GM23338 (cell line): Measurements from ENCODE around the gene MAP2K5. TPM values are rescaled to one million over a fixed set of nuclear protein-coding genes. Genes with fewer than 3 reads are reported as not detected.
A peak's percentile ranks its signal among the peaks of the same experiment; 100 is the strongest.

Experiments used
- ATAC-seq: fragments of 200-7000 bp; cut with Tn5 transposase; 3 replicates; pipeline ENCODE4 v1.9.1; 2020
- DNase-seq: peaks from one replicate; pipeline ENCODE4 v3.0.0-alpha.2; 2015; ENCODE audit warnings: low spot score
- H2AFZ ChIP-seq: fragments of 200-600 bp; sonication (generic); 2 replicates; pipeline ENCODE4 v1.8.0; 2016; ENCODE audit warnings: antibody characterized with exemption, mild to moderate bottlenecking, moderate library complexity
- H3F3A ChIP-seq: fragments of 200-600 bp; sonication (generic); replicated peaks from 2 replicates; pipeline ENCODE4 v1.8.0; 2017; ENCODE audit warnings: antibody characterized with exemption, mixed run types, low read depth
- H3K27ac ChIP-seq: fragments of 200-600 bp; sonication (generic); 2 replicates; pipeline ENCODE4 v1.6.1; 2016; ENCODE audit warnings: low read depth
- H3K27me3 ChIP-seq: fragments of 200-600 bp; sonication (generic); 2 replicates; pipeline ENCODE4 v1.8.0; 2016; ENCODE audit warnings: mild to moderate bottlenecking, mixed run types, moderate library complexity; ENCODE audit not compliant: insufficient read depth
- H3K36me3 ChIP-seq: fragments of 200-600 bp; sonication (generic); 2 replicates; pipeline ENCODE4 v1.8.0; 2016; ENCODE audit warnings: mild to moderate bottlenecking; ENCODE audit not compliant: insufficient read depth
- H3K4me1 ChIP-seq: fragments of 200-600 bp; sonication (generic); 2 replicates; pipeline ENCODE4 v1.8.0; 2016; ENCODE audit warnings: mild to moderate bottlenecking, moderate library complexity; ENCODE audit not compliant: insufficient read depth
- H3K4me2 ChIP-seq: fragments of 200-600 bp; sonication (generic); 2 replicates; pipeline ENCODE4 v1.7.1; 2017; ENCODE audit warnings: mixed run types
- H3K4me3 ChIP-seq: fragments of 200-600 bp; sonication (generic); 2 replicates; pipeline ENCODE4 v1.6.1; 2016; ENCODE audit warnings: mixed run types
- H3K79me2 ChIP-seq: fragments of 200-600 bp; sonication (generic); replicated peaks from 2 replicates; pipeline ENCODE4 v1.8.0; 2017; ENCODE audit warnings: mild to moderate bottlenecking; ENCODE audit not compliant: insufficient read depth
- H3K9me2 ChIP-seq: fragments of 200-600 bp; sonication (generic); 2 replicates; pipeline ENCODE4 v1.8.0; 2017; ENCODE audit not compliant: insufficient read depth
- H4K20me1 ChIP-seq: fragments of 200-600 bp; sonication (generic); replicated peaks from 2 replicates; pipeline ENCODE4 v1.8.0; 2017; ENCODE audit warnings: mild to moderate bottlenecking; ENCODE audit not compliant: insufficient read depth
- H3K27ac Mint-ChIP-seq: 2 replicates; pipeline ENCODE4 v1.8.0; 2020; ENCODE audit warnings: inconsistent platforms, mild to moderate bottlenecking, moderate library complexity, mixed read lengths
- H3K27me3 Mint-ChIP-seq: 3 replicates; pipeline ENCODE4 v1.8.0; 2022; ENCODE audit warnings: low read depth, mild to moderate bottlenecking, moderate library complexity, mixed read lengths, inconsistent platforms; ENCODE audit not compliant: insufficient read depth, poor library complexity
- H3K36me3 Mint-ChIP-seq: 3 replicates; pipeline ENCODE4 v1.8.0; 2021; ENCODE audit warnings: low read depth, mild to moderate bottlenecking, inconsistent platforms, moderate library complexity, mixed read lengths
- H3K4me1 Mint-ChIP-seq: 3 replicates; pipeline ENCODE4 v1.8.0; 2020; ENCODE audit warnings: mild to moderate bottlenecking, inconsistent platforms, mixed read lengths
- H3K4me3 Mint-ChIP-seq: 3 replicates; pipeline ENCODE4 v1.8.0; 2021; ENCODE audit warnings: moderate library complexity, mild to moderate bottlenecking, inconsistent platforms, mixed read lengths
- H3K9me3 Mint-ChIP-seq: 3 replicates; pipeline ENCODE4 v1.8.0; 2020; ENCODE audit warnings: moderate library complexity, mild to moderate bottlenecking, inconsistent platforms, mixed read lengths
- CREB1 ChIP-seq: fragments of 250-450 bp; sonication (Bioruptor Pico); IDR thresholded peaks from 2 replicates; pipeline ENCODE4 v1.5.0; 2020; ENCODE audit warnings: low read depth, mild to moderate bottlenecking, moderate library complexity
- EZH2 ChIP-seq: fragments of 200-600 bp; sonication (generic); IDR thresholded peaks from one replicate; pipeline ENCODE4 v1.8.0; 2017; ENCODE audit warnings: antibody characterized with exemption, mild to moderate bottlenecking, low read depth; ENCODE audit not compliant: unreplicated experiment
- EZH2phosphoT487 ChIP-seq: fragments of 200-600 bp; sonication (generic); IDR thresholded peaks from one replicate; pipeline ENCODE4 v1.8.1; 2018; ENCODE audit warnings: antibody characterized with exemption; ENCODE audit not compliant: unreplicated experiment
- JUNB ChIP-seq: IDR thresholded peaks from one replicate; pipeline ENCODE4 v1.6.1; 2016; ENCODE audit warnings: antibody characterized with exemption; ENCODE audit not compliant: unreplicated experiment
- NANOG ChIP-seq: IDR thresholded peaks from 2 replicates; pipeline ENCODE4 v1.6.1; 2016; ENCODE audit warnings: antibody characterized with exemption, borderline replicate concordance
- POLR2AphosphoS5 ChIP-seq: IDR thresholded peaks from 2 replicates; pipeline ENCODE4 v1.6.1; 2016; ENCODE audit warnings: antibody characterized with exemption, low read depth
- STAT1 ChIP-seq: IDR thresholded peaks from one replicate; pipeline ENCODE4 v1.6.1; 2016; ENCODE audit warnings: antibody characterized with exemption; ENCODE audit not compliant: unreplicated experiment
- ZNF114 ChIP-seq: fragments of 250-450 bp; sonication (Bioruptor Pico); IDR thresholded peaks from 2 replicates; pipeline ENCODE4 v1.5.0; 2020; ENCODE audit warnings: mild to moderate bottlenecking, moderate library complexity
- ZNF331 ChIP-seq: fragments of 250-450 bp; sonication (Bioruptor Pico); IDR thresholded peaks from 2 replicates; pipeline ENCODE4 v1.5.0; 2020; ENCODE audit warnings: low read depth, mild to moderate bottlenecking, moderate library complexity
- polyA plus RNA-seq: library from polyadenylated mRNA; unstranded; fragments of >200 nt; fragmentation: Nextera tagmentation; extraction: Ambion mirVana; gene quantifications from 2 replicates; pipeline ENCODE4 v1.2.1, GENCODE V29; 2016
- total RNA-seq: library from RNA; depleted of rRNA; stranded (reverse); fragments of >200 nt; shearing (Covaris generic); gene quantifications from 2 replicates; pipeline ENCODE4 v1.2.3, GENCODE V29; 2014
- TF ChIP-seq, protein P1 (sequence below): IDR thresholded peaks from one replicate; pipeline ENCODE4 v1.6.1; 2018; ENCODE audit warnings: antibody characterized with exemption; ENCODE audit not compliant: unreplicated experiment
- TF ChIP-seq, protein P2 (sequence below): fragments of 250-450 bp; sonication (Bioruptor Pico); IDR thresholded peaks from 2 replicates; pipeline ENCODE4 v1.5.0; 2020; ENCODE audit warnings: mild to moderate bottlenecking, moderate library complexity
- TF ChIP-seq, protein P3 (sequence below), 2 experiments: fragments of 200-600 bp in 1 of 2; sonication (generic) in 1 of 2; conservative IDR thresholded peaks; 2 replicates each; pipeline versions ENCODE4 v1.5.1 to v1.6.1; 2016 to 2017; ENCODE audit warnings: antibody characterized with exemption in 2 of 2, low read depth in 2 of 2, mild to moderate bottlenecking in 2 of 2, moderate library complexity in 1 of 2
- TF ChIP-seq, protein P4 (sequence below): IDR thresholded peaks from 2 replicates; pipeline ENCODE4 v1.6.1; 2016; ENCODE audit warnings: antibody characterized with exemption

MAP2K5 gene
- total and polyA plus RNA-seq, 2 experiments from 2014 or later, result 6.5 to 13.6 TPM

- Histone ChIP-seq H3K79me2 (no peaks in the 10 kb centered on the region), H3K4me1 (peaks cover 28% of the 10 kb centered on the region), H3K4me2 (peak overlapping the region; percentile 79), H3K4me3 (peak overlapping the region; percentile 66), H3K9me2 (no peaks in the 10 kb centered on the region), H3K27ac (no peak overlapping the region), H3K27me3 (peaks cover 45% of the 10 kb centered on the region), H2AFZ (no peak overlapping the region), H3K36me3 (no peaks in the 10 kb centered on the region), H4K20me1 (no peaks in the 10 kb centered on the region), H3F3A (0 out of 2 replicates have a peak, but pooled peaks cover 4% of the 10 kb centered on the region)
- TF ChIP-seq JUNB (no peak), STAT1 (no peak), EZH2phosphoT487 (no peak), POLR2AphosphoS5 (no peak), ZNF331 (no peak), CREB1 (no peak), EZH2 (no peak), ZNF114 (CRISPR knock-in tag) (no peak), NANOG (no peak)
- TF ChIP-seq, protein P1, sequence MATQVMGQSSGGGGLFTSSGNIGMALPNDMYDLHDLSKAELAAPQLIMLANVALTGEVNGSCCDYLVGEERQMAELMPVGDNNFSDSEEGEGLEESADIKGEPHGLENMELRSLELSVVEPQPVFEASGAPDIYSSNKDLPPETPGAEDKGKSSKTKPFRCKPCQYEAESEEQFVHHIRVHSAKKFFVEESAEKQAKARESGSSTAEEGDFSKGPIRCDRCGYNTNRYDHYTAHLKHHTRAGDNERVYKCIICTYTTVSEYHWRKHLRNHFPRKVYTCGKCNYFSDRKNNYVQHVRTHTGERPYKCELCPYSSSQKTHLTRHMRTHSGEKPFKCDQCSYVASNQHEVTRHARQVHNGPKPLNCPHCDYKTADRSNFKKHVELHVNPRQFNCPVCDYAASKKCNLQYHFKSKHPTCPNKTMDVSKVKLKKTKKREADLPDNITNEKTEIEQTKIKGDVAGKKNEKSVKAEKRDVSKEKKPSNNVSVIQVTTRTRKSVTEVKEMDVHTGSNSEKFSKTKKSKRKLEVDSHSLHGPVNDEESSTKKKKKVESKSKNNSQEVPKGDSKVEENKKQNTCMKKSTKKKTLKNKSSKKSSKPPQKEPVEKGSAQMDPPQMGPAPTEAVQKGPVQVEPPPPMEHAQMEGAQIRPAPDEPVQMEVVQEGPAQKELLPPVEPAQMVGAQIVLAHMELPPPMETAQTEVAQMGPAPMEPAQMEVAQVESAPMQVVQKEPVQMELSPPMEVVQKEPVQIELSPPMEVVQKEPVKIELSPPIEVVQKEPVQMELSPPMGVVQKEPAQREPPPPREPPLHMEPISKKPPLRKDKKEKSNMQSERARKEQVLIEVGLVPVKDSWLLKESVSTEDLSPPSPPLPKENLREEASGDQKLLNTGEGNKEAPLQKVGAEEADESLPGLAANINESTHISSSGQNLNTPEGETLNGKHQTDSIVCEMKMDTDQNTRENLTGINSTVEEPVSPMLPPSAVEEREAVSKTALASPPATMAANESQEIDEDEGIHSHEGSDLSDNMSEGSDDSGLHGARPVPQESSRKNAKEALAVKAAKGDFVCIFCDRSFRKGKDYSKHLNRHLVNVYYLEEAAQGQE, result no peak
- TF ChIP-seq, protein P2, sequence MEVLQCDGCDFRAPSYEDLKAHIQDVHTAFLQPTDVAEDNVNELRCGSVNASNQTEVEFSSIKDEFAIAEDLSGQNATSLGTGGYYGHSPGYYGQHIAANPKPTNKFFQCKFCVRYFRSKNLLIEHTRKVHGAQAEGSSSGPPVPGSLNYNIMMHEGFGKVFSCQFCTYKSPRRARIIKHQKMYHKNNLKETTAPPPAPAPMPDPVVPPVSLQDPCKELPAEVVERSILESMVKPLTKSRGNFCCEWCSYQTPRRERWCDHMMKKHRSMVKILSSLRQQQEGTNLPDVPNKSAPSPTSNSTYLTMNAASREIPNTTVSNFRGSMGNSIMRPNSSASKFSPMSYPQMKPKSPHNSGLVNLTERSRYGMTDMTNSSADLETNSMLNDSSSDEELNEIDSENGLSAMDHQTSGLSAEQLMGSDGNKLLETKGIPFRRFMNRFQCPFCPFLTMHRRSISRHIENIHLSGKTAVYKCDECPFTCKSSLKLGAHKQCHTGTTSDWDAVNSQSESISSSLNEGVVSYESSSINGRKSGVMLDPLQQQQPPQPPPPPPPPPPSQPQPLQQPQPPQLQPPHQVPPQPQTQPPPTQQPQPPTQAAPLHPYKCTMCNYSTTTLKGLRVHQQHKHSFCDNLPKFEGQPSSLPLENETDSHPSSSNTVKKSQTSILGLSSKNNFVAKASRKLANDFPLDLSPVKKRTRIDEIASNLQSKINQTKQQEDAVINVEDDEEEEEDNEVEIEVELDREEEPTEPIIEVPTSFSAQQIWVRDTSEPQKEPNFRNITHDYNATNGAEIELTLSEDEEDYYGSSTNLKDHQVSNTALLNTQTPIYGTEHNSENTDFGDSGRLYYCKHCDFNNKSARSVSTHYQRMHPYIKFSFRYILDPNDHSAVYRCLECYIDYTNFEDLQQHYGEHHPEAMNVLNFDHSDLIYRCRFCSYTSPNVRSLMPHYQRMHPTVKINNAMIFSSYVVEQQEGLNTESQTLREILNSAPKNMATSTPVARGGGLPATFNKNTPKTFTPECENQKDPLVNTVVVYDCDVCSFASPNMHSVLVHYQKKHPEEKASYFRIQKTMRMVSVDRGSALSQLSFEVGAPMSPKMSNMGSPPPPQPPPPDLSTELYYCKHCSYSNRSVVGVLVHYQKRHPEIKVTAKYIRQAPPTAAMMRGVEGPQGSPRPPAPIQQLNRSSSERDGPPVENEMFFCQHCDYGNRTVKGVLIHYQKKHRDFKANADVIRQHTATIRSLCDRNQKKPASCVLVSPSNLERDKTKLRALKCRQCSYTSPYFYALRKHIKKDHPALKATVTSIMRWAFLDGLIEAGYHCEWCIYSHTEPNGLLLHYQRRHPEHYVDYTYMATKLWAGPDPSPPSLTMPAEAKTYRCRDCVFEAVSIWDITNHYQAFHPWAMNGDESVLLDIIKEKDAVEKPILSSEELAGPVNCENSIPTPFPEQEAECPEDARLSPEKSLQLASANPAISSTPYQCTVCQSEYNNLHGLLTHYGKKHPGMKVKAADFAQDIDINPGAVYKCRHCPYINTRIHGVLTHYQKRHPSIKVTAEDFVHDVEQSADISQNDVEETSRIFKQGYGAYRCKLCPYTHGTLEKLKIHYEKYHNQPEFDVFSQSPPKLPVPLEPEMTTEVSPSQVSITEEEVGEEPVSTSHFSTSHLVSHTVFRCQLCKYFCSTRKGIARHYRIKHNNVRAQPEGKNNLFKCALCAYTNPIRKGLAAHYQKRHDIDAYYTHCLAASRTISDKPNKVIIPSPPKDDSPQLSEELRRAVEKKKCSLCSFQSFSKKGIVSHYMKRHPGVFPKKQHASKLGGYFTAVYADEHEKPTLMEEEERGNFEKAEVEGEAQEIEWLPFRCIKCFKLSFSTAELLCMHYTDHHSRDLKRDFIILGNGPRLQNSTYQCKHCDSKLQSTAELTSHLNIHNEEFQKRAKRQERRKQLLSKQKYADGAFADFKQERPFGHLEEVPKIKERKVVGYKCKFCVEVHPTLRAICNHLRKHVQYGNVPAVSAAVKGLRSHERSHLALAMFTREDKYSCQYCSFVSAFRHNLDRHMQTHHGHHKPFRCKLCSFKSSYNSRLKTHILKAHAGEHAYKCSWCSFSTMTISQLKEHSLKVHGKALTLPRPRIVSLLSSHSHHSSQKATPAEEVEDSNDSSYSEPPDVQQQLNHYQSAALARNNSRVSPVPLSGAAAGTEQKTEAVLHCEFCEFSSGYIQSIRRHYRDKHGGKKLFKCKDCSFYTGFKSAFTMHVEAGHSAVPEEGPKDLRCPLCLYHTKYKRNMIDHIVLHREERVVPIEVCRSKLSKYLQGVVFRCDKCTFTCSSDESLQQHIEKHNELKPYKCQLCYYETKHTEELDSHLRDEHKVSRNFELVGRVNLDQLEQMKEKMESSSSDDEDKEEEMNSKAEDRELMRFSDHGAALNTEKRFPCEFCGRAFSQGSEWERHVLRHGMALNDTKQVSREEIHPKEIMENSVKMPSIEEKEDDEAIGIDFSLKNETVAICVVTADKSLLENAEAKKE, result no peak
- TF ChIP-seq, protein P3, sequence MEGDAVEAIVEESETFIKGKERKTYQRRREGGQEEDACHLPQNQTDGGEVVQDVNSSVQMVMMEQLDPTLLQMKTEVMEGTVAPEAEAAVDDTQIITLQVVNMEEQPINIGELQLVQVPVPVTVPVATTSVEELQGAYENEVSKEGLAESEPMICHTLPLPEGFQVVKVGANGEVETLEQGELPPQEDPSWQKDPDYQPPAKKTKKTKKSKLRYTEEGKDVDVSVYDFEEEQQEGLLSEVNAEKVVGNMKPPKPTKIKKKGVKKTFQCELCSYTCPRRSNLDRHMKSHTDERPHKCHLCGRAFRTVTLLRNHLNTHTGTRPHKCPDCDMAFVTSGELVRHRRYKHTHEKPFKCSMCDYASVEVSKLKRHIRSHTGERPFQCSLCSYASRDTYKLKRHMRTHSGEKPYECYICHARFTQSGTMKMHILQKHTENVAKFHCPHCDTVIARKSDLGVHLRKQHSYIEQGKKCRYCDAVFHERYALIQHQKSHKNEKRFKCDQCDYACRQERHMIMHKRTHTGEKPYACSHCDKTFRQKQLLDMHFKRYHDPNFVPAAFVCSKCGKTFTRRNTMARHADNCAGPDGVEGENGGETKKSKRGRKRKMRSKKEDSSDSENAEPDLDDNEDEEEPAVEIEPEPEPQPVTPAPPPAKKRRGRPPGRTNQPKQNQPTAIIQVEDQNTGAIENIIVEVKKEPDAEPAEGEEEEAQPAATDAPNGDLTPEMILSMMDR (conservative IDR thresholded peaks at IDR 0.05; ENCODE audit: low read depth in 2 of 2), result no peak
- TF ChIP-seq, protein P4, sequence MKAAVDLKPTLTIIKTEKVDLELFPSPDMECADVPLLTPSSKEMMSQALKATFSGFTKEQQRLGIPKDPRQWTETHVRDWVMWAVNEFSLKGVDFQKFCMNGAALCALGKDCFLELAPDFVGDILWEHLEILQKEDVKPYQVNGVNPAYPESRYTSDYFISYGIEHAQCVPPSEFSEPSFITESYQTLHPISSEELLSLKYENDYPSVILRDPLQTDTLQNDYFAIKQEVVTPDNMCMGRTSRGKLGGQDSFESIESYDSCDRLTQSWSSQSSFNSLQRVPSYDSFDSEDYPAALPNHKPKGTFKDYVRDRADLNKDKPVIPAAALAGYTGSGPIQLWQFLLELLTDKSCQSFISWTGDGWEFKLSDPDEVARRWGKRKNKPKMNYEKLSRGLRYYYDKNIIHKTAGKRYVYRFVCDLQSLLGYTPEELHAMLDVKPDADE, result no peak
- Mint-ChIP-seq H3K27me3 (peaks cover 53% of the 10 kb centered on the region), H3K4me3 (peak overlapping the region; percentile 92; the same call in 2 of the 3 replicates), H3K27ac (no peak overlapping the region), H3K4me1 (peaks cover 52% of the 10 kb centered on the region), H3K9me3 (peaks cover 3% of the 10 kb centered on the region; the same call in 2 of the 3 replicates), H3K36me3 (no peaks in the 10 kb centered on the region; the same call in 2 of the 3 replicates)
- no peak for ATAC-seq
- DNase-seq, result no peak
These were observed 298.9 kb downstream of the MAP2K5 start for GRCh38 chr15:67841513-67841762.
